ENCODE measurements around the gene DOCK6. TPM values are rescaled to one million over a fixed set of nuclear protein-coding genes. Genes with fewer than 3 reads are reported as not detected.

Gene DOCK6, protein sequence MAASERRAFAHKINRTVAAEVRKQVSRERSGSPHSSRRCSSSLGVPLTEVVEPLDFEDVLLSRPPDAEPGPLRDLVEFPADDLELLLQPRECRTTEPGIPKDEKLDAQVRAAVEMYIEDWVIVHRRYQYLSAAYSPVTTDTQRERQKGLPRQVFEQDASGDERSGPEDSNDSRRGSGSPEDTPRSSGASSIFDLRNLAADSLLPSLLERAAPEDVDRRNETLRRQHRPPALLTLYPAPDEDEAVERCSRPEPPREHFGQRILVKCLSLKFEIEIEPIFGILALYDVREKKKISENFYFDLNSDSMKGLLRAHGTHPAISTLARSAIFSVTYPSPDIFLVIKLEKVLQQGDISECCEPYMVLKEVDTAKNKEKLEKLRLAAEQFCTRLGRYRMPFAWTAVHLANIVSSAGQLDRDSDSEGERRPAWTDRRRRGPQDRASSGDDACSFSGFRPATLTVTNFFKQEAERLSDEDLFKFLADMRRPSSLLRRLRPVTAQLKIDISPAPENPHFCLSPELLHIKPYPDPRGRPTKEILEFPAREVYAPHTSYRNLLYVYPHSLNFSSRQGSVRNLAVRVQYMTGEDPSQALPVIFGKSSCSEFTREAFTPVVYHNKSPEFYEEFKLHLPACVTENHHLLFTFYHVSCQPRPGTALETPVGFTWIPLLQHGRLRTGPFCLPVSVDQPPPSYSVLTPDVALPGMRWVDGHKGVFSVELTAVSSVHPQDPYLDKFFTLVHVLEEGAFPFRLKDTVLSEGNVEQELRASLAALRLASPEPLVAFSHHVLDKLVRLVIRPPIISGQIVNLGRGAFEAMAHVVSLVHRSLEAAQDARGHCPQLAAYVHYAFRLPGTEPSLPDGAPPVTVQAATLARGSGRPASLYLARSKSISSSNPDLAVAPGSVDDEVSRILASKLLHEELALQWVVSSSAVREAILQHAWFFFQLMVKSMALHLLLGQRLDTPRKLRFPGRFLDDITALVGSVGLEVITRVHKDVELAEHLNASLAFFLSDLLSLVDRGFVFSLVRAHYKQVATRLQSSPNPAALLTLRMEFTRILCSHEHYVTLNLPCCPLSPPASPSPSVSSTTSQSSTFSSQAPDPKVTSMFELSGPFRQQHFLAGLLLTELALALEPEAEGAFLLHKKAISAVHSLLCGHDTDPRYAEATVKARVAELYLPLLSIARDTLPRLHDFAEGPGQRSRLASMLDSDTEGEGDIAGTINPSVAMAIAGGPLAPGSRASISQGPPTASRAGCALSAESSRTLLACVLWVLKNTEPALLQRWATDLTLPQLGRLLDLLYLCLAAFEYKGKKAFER (N-terminal part only)
- polyA plus RNA-seq (2013, experiment 1 of 2), result 17.4 TPM
- polyA plus RNA-seq (2013, experiment 2 of 2), result 16.5 TPM

DNA sequence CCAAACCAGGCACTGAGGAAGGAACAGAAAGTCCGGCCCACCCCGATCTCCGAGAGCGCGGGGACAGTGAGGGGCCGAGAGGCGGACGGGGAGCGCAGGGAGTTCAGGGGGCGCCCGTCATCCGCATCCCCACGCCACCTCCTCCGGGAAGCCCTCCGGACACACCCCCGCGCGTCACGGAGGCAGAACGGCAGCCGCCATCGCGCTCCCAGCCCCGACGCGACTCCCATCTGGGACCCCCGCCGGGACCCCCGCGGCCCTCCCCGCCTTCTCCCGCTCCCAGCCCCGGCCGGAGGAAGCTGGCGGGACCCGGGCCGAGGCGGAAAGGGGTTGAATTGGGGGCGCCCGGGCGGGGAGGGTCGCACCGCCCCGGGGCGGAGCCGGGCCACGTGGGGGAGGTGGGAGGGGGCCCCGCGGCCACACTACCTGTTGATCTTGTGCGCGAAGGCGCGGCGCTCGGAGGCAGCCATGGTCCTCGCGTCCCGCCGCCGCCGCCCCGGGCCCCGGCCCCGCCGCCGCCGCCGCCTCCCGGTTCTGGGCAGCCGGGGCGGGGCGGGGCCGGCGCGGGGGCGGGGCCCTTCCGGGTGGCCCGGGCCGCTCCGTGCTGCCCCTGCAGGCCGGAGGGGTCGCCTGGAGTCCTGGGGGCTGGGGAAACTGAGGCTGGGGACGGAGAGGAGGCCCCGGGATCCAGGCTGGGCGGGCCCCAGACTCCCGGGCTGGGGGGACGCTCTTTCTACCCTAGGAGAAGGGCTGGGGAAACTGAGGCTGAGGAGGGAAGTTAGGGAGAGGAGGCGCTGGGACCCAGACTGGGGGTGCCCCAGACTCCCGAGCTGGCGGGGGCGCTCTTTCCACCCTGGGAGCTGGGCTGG is at the start of gene DOCK6:
TSS of gene DOCK6 (minus strand) at position 554 of the 869 bp plus-strand sequence. CDS start at position 470, 84 bp downstream.
- H3K23ac ChIP-seq (ENCODE audit: low read depth, low read length, poor library complexity), result peak within 1 kb of the TSS; percentile 43
- H3K9me3 ChIP-seq (replicated peaks in 1 of 2; ENCODE audit: control insufficient read depth in 2 of 2, insufficient read depth in 1 of 2, low read depth in 1 of 2, low read length in 2 of 2), result no peaks in the 10 kb centered on the region
- no peak within 1 kb of the TSS for H4K91ac ChIP-seq (ENCODE audit: low read depth, low read length, poor library complexity)
- H2BK15ac ChIP-seq (ENCODE audit: low read length), result peak within 1 kb of the TSS; percentile 81
- H3K4ac ChIP-seq (ENCODE audit: low read length), result peak within 1 kb of the TSS; percentile 53
- no peak within 1 kb of the TSS for H2BK12ac ChIP-seq (ENCODE audit: low read length)
- DNase-seq (ENCODE audit: low spot score), result peak; percentile 35
- H2BK5ac ChIP-seq (ENCODE audit: low read length), result no peak within 1 kb of the TSS
- H3K14ac ChIP-seq (ENCODE audit: low read length), result peak within 1 kb of the TSS; percentile 56
- WGBS, 2 donors (ENCODE audit: extremely low coverage in 2 of 2, insufficient read length in 2 of 2, insufficient replicate concordance in 1 of 2), result no CpG with 5 or more reads among the region's 91 CpGs
- peak within 1 kb of the TSS; percentile 91 for H2AFZ ChIP-seq (ENCODE audit: low read length)
- H3K4me3 ChIP-seq (ENCODE audit: low read length in 2 of 2), result peak within 1 kb of the TSS; percentile 77 to 82
- no peaks in the 10 kb centered on the region for H3K36me3 ChIP-seq (replicated peaks in 1 of 2; ENCODE audit: control insufficient read depth in 2 of 2, insufficient read depth in 2 of 2, low read length in 2 of 2)
- H3K18ac ChIP-seq (ENCODE audit: low read length), result peak within 1 kb of the TSS; percentile 92
- H3K79me1 ChIP-seq (ENCODE audit: low read depth, low read length), result peaks cover 2% of the 10 kb centered on the region
- peak within 1 kb of the TSS; percentile 95 for H2AK5ac ChIP-seq (ENCODE audit: low read depth, low read length)
- H3K9ac ChIP-seq (ENCODE audit: low read depth, low read length, poor library complexity), result peak within 1 kb of the TSS; percentile 56
- peak within 1 kb of the TSS; percentile 82 for H3K4me2 ChIP-seq (ENCODE audit: insufficient read depth, low read length, poor library complexity, severe bottlenecking)
- no peaks in the 10 kb centered on the region for H3K27me3 ChIP-seq (ENCODE audit: control insufficient read depth in 3 of 3, insufficient read depth in 3 of 3, low read depth in 1 of 3, low read length in 3 of 3)
- no peak within 1 kb of the TSS for H2BK120ac ChIP-seq (ENCODE audit: low read depth, low read length)
- no peak within 1 kb of the TSS for H3K27ac ChIP-seq (replicated peaks; ENCODE audit: low read length)
- H3K4me1 ChIP-seq (ENCODE audit: control insufficient read depth in 2 of 2, insufficient read depth in 1 of 2, low read depth in 1 of 2, low read length in 2 of 2), result peaks cover 2 to 3% of the 10 kb centered on the region in 2 donors
- no peak within 1 kb of the TSS for H4K8ac ChIP-seq (ENCODE audit: low read depth, low read length)

DNA sequence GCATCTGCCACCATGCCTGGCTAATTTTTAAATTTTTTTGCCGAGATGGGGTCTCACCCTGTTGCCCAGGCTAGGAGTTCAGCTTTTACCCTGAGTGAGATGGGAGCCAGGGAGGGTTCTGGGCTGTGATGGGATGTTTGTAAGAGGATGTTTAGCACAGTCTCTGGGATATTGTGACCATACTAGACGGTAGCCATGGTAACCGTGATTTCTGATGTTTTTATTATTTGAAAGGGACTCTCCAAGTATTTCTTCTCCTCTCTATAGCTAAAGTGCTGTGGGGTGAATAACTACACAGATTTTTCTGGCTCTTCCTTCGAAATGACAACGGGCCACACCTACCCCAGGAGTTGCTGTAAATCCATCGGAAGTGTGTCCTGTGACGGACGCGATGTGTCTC is 44.0 kb upstream of the DOCK6 start:
- H3K27me3 ChIP-seq (ENCODE audit: control insufficient read depth in 3 of 3, insufficient read depth in 3 of 3, low read depth in 1 of 3, low read length in 3 of 3), result peaks cover 0 to 2% (median 0%) of the 10 kb centered on the region in 3 experiments
- H2BK12ac ChIP-seq (ENCODE audit: low read length), result no peak overlapping the region
- no peak overlapping the region for H4K91ac ChIP-seq (ENCODE audit: low read depth, low read length, poor library complexity)
- no peak overlapping the region for H2AFZ ChIP-seq (ENCODE audit: low read length)
- H2AK5ac ChIP-seq (ENCODE audit: low read depth, low read length), result no peak overlapping the region
- H3K4me2 ChIP-seq (ENCODE audit: insufficient read depth, low read length, poor library complexity, severe bottlenecking), result no peak overlapping the region
- H3K36me3 ChIP-seq (replicated peaks in 1 of 2; ENCODE audit: control insufficient read depth in 2 of 2, insufficient read depth in 2 of 2, low read length in 2 of 2), result no peaks in the 10 kb centered on the region
- no peak overlapping the region for H2BK120ac ChIP-seq (ENCODE audit: low read depth, low read length)
- H3K18ac ChIP-seq (ENCODE audit: low read length), result no peak overlapping the region
- H3K23ac ChIP-seq (ENCODE audit: low read depth, low read length, poor library complexity), result no peak overlapping the region
- no peak overlapping the region for H2BK15ac ChIP-seq (ENCODE audit: low read length)
- H3K4me1 ChIP-seq (ENCODE audit: control insufficient read depth in 2 of 2, insufficient read depth in 1 of 2, low read depth in 1 of 2, low read length in 2 of 2), result no peaks in the 10 kb centered on the region
- no peak overlapping the region for H3K14ac ChIP-seq (ENCODE audit: low read length)
- no peaks in the 10 kb centered on the region for H3K9me3 ChIP-seq (replicated peaks in 1 of 2; ENCODE audit: control insufficient read depth in 2 of 2, insufficient read depth in 1 of 2, low read depth in 1 of 2, low read length in 2 of 2)
- no peak overlapping the region for H3K27ac ChIP-seq (replicated peaks; ENCODE audit: low read length)
- H2BK5ac ChIP-seq (ENCODE audit: low read length), result no peak overlapping the region
- no peak overlapping the region for H3K9ac ChIP-seq (ENCODE audit: low read depth, low read length, poor library complexity)
- H4K8ac ChIP-seq (ENCODE audit: low read depth, low read length), result no peak overlapping the region
- H3K79me1 ChIP-seq (ENCODE audit: low read depth, low read length), result no peaks in the 10 kb centered on the region
- WGBS, 2 donors (ENCODE audit: extremely low coverage in 2 of 2, insufficient read length in 2 of 2, insufficient replicate concordance in 1 of 2), result no CpG with 5 or more reads among the region's 9 CpGs
- no peak overlapping the region for H3K4me3 ChIP-seq (ENCODE audit: low read length in 2 of 2)
- H3K4ac ChIP-seq (ENCODE audit: low read length), result no peak overlapping the region
- no peak for DNase-seq (ENCODE audit: low spot score)

DNA sequence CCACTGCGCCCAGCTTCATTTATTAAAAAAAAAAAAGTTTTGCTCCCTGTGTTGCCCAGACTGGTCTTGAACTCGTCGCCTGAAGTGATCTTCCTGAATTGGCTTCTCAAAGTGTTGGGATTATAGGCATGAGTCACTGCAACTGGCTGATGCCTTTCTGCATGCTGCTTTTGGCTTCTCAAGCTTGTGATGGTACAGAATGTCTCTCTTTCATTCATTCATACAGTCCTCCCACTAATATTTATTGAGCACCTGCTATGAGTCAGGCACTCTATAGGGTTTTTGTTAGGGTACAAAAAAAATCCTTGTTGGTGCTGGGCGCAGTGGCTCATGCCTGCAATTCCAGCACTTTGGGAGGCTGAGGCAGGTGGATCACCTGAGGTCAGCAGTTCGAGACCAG is 42.6 kb upstream of the DOCK6 start:
- no CpG with 5 or more reads among the region's 5 CpGs for WGBS, 2 donors (ENCODE audit: extremely low coverage in 2 of 2, insufficient read length in 2 of 2, insufficient replicate concordance in 1 of 2)
- H2AFZ ChIP-seq (ENCODE audit: low read length), result no peak overlapping the region
- no peak overlapping the region for H3K9ac ChIP-seq (ENCODE audit: low read depth, low read length, poor library complexity)
- H4K8ac ChIP-seq (ENCODE audit: low read depth, low read length), result no peak overlapping the region
- H3K27me3 ChIP-seq (ENCODE audit: control insufficient read depth in 3 of 3, insufficient read depth in 3 of 3, low read depth in 1 of 3, low read length in 3 of 3), result peaks cover 0 to 3% (median 2%) of the 10 kb centered on the region in 3 experiments
- H4K91ac ChIP-seq (ENCODE audit: low read depth, low read length, poor library complexity), result no peak overlapping the region
- H2AK5ac ChIP-seq (ENCODE audit: low read depth, low read length), result no peak overlapping the region
- no peak overlapping the region for H2BK120ac ChIP-seq (ENCODE audit: low read depth, low read length)
- H3K9me3 ChIP-seq (replicated peaks in 1 of 2; ENCODE audit: control insufficient read depth in 2 of 2, insufficient read depth in 1 of 2, low read depth in 1 of 2, low read length in 2 of 2), result peaks cover 2 to 3% of the 10 kb centered on the region in 2 donors
- no peak overlapping the region for H3K4me3 ChIP-seq (ENCODE audit: low read length in 2 of 2)
- no peaks in the 10 kb centered on the region for H3K4me1 ChIP-seq (ENCODE audit: control insufficient read depth in 2 of 2, insufficient read depth in 1 of 2, low read depth in 1 of 2, low read length in 2 of 2)
- no peaks in the 10 kb centered on the region for H3K36me3 ChIP-seq (replicated peaks in 1 of 2; ENCODE audit: control insufficient read depth in 2 of 2, insufficient read depth in 2 of 2, low read length in 2 of 2)
- H3K4me2 ChIP-seq (ENCODE audit: insufficient read depth, low read length, poor library complexity, severe bottlenecking), result no peak overlapping the region
- no peak overlapping the region for H2BK5ac ChIP-seq (ENCODE audit: low read length)
- H3K14ac ChIP-seq (ENCODE audit: low read length), result no peak overlapping the region
- no peak overlapping the region for H3K4ac ChIP-seq (ENCODE audit: low read length)
- H3K79me1 ChIP-seq (ENCODE audit: low read depth, low read length), result no peaks in the 10 kb centered on the region
- no peak overlapping the region for H3K23ac ChIP-seq (ENCODE audit: low read depth, low read length, poor library complexity)
- DNase-seq (ENCODE audit: low spot score), result no peak
- no peak overlapping the region for H2BK12ac ChIP-seq (ENCODE audit: low read length)
- no peak overlapping the region for H3K18ac ChIP-seq (ENCODE audit: low read length)
- H2BK15ac ChIP-seq (ENCODE audit: low read length), result no peak overlapping the region
- no peak overlapping the region for H3K27ac ChIP-seq (replicated peaks; ENCODE audit: low read length)

Measured in neuronal stem cell (in vitro differentiated cells).